IPS DF 6.9 (cell line): Measurements from ENCODE around the gene PHACTR4.
"Not testable (repeated sequence)": the region's sequence is repeated elsewhere in the genome, so short reads cannot be mapped to it uniquely, and the experiment has no call there.

Experiments
- DNase-seq: peaks from one replicate; pipeline ENCODE4 v3.0.0-alpha.2; 2013; ENCODE audit warnings: low read depth, low spot score
- H3K27ac ChIP-seq: one replicate; pipeline ENCODE4 v1.5.1; 2013; ENCODE audit warnings: low read length, control low read depth
- H3K27me3 ChIP-seq: 2 replicates; pipeline ENCODE4 v1.6.1; 2013; ENCODE audit warnings: mild to moderate bottlenecking, low read length; ENCODE audit not compliant: control insufficient read depth, insufficient read depth
- H3K36me3 ChIP-seq: 2 replicates; pipeline ENCODE4 v1.6.1; 2013; ENCODE audit warnings: low read length; ENCODE audit not compliant: control insufficient read depth, insufficient read depth
- H3K4me1 ChIP-seq: 2 replicates; pipeline ENCODE4 v1.6.1; 2013; ENCODE audit warnings: low read length; ENCODE audit not compliant: control insufficient read depth, insufficient read depth
- H3K4me3 ChIP-seq: 2 replicates; pipeline ENCODE4 v1.5.1; 2013; ENCODE audit warnings: mild to moderate bottlenecking, low read length
- H3K9me3 ChIP-seq: 2 replicates; pipeline ENCODE4 v1.6.1; 2013; ENCODE audit warnings: low read length, inconsistent platforms; ENCODE audit not compliant: control insufficient read depth, insufficient read depth
- WGBS: extraction: QIAGEN DNeasy Blood & Tissue Kit; methylation state at CpG from one replicate; pipeline ENCODE4 v1.1.7; 2013; ENCODE audit warnings: mixed read lengths, missing lambda C conversion rate; ENCODE audit not compliant: insufficient read length, insufficient coverage; 5-methylcytosine and 5-hydroxymethylcytosine counted together

Gene PHACTR4

DNA sequence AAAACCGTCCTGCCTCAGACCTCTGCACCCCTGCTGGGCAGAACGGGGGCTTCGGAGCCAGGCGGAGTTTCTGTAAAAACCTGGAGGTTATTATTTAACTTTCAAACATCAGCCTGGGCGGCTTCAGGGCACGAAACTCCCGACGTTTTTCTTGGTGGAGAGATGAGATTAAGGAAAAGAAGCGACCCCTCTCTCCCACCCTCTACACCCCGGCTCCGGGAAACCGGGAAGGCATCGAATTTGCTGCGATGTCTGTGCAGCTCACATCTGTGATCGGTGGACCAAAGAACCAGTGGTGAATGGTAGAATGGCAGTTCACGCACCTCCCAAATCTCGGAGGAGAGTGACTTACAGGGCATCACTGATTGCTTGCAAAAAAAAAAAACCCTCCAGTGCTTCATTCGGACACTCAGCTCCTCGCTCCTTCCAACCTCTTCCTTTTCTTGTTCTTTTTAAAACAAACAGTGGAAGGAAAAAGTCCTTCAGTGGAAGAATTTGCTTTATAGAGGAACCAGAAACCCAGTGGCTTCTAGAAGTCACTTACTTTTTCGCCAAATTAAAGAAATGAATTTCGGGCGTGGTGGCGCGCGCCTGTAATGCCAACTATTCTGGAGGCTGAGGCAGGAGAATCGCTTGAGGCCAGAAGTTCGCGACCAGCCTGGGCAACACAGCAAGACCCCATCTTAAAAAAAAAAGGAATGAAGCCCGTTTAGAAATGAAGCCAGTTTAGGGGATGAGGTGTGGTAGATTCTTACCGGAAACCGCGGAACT is 884 bp downstream of the PHACTR4 start:
- no peaks in the 10 kb centered on the region for H3K4me1 ChIP-seq
- no CpG with 5 or more reads among the region's 32 CpGs for WGBS
- H3K36me3 ChIP-seq: no peaks in the 10 kb centered on the region
- peak overlapping the region; percentile 81; the same call in 1 of the 2 replicates for H3K4me3 ChIP-seq
- no peaks in the 10 kb centered on the region for H3K9me3 ChIP-seq
- no peaks in the 10 kb centered on the region for H3K27me3 ChIP-seq
- DNase-seq: no peak
- H3K27ac ChIP-seq: no peak overlapping the region

DNA sequence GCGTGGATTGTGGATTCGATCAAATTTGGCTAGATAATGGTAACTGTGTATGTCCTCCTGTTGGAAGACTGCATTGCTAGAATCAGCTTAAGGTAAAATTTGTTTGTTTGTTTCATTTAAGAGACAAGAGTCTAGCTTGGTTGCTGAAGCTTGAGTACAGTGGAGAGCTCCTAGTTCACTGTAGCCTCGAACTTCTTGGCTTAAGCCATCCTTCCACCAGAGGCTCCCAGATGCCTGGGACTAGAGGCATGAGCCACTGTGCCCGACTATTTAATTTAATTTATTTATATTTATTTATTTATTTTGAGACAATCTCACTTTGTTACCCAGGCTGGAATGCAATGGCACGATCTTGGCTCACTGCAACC is 1.5 kb downstream of the PHACTR4 start:
- no peak overlapping the region for H3K27ac ChIP-seq
- no peaks in the 10 kb centered on the region for H3K27me3 ChIP-seq

DNA sequence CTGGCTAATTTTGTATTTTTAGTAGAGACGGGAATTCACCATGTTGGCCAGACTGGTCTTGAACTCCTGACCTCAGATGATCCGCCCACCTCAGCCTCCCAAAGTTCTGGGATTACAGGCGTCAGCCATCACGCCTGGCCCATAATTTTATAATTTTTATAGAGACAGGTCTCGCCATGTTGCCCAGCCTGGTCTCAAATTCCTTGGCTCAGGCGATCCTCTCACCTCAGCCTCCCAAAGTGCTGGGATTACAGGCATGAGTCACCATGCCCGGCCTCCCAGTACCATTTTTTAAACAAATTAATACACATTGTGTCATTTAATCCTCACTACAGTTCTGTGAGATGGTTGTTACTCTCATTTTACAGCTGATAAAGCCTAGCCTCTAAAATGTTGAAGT is 3.9 kb downstream of the PHACTR4 start:
- H3K36me3 ChIP-seq, H3K4me1 ChIP-seq, H3K4me3 ChIP-seq, DNase-seq, H3K27ac ChIP-seq, H3K27me3 ChIP-seq, H3K9me3 ChIP-seq: not testable (repeated sequence)
- no CpG with 5 or more reads among the region's 7 CpGs for WGBS

More for the DNA sequence above, 1.5 kb downstream of the PHACTR4 start:
- DNase-seq: no peak
- no CpG with 5 or more reads among the region's 5 CpGs for WGBS
- Histone ChIP-seq H3K4me3 (peak overlapping the region; percentile 81; the same call in 1 of the 2 replicates), H3K9me3 (no peaks in the 10 kb centered on the region), H3K36me3 (no peaks in the 10 kb centered on the region), H3K4me1 (no peaks in the 10 kb centered on the region)

DNA sequence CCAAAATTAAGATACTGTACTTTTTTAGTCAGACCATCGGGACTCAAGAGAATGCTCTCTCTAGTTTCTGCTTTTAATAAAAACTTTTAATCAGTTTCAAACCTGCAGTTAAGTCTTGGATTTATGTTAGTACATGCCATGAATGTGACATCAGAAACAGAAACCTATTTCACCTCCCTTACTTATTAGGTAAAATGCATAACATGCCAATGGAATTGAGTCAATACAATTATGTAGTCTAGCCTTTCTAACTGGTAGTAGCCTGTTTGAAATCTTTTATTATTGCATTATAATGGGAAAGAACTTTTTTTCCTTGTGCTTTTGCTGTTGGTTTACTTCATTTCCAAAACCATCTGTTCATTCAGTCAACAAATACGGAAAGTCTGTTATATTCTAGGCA is 4.8 kb downstream of the PHACTR4 start:
- H3K4me1 ChIP-seq: no peaks in the 10 kb centered on the region
- DNase-seq: no peak

DNA sequence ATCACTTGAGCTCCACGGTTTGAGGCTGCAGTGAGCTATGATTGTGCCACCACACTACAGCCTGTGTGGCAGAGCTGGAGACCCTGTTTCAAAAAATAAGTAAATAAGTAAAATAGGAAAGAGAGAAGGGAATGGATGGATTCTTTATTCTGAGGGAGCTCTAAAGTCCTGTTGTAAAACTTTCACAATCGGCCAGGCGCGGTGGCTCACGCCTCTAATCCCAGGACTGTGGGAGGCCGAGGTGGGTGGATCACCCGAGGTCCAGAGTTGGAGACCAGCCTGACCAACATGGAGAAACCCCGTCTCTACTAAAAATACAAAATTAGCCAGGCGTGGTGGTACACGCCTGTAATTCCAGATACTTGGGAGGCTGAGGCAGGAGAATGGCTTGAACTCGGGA is 6.1 kb downstream of the PHACTR4 start:
- H3K9me3 ChIP-seq, H3K4me3 ChIP-seq, H3K27ac ChIP-seq, H3K4me1 ChIP-seq, H3K36me3 ChIP-seq, H3K27me3 ChIP-seq, DNase-seq: not testable (repeated sequence)
- no CpG with 5 or more reads among the region's 11 CpGs for WGBS

More for the DNA sequence above, 4.8 kb downstream of the PHACTR4 start:
- no peaks in the 10 kb centered on the region for H3K36me3 ChIP-seq
- no peaks in the 10 kb centered on the region for H3K27me3 ChIP-seq
- no peak overlapping the region for H3K27ac ChIP-seq
- H3K9me3 ChIP-seq: no peaks in the 10 kb centered on the region
- no CpG with 5 or more reads among the region's 2 CpGs for WGBS
- no peak overlapping the region for H3K4me3 ChIP-seq

DNA sequence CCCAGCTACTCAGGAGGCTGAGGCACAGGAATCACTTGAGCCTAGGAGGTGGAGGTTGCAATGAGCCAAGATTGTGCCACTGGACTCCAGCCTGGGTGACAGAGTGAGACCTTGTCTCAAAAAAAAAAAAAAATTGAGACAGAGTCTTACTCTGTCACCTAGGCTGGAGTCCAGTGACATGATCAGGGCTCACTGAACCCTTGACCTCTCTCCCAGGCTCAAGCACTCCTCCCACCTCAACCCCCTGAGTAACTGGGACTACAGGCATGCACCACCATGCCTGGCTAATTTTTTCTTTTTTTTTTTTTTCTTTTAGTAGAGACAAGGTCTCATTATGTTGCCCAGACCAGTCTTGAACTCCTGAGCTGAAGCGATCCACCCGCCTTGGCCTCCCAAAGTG is 6.7 kb downstream of the PHACTR4 start:
- not testable (repeated sequence) for H3K27me3 ChIP-seq, H3K27ac ChIP-seq, H3K36me3 ChIP-seq, H3K9me3 ChIP-seq, H3K4me1 ChIP-seq, H3K4me3 ChIP-seq, DNase-seq
- WGBS: no CpG with 5 or more reads among the region's 2 CpGs

DNA sequence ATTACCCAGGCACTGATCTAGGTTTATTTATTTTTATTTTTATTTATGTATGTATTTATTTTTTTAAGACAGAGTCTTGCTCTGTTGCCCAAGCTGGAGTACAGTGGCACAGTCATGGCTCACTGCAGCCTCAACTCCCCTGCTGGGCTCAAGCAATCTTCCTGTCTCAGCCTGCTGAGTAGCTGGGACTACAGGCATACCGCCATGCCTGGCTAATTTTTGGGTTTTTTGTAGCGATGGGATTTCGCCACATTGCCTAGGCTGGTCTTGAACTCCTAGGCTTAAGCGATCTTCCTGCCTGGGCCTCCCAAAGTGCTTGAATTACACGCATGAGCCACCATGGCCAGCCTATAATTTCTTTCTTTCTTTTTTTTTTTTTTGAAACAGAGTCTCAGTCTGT is 9.4 kb downstream of the PHACTR4 start:
- no CpG with 5 or more reads among the region's 5 CpGs for WGBS

DNA sequence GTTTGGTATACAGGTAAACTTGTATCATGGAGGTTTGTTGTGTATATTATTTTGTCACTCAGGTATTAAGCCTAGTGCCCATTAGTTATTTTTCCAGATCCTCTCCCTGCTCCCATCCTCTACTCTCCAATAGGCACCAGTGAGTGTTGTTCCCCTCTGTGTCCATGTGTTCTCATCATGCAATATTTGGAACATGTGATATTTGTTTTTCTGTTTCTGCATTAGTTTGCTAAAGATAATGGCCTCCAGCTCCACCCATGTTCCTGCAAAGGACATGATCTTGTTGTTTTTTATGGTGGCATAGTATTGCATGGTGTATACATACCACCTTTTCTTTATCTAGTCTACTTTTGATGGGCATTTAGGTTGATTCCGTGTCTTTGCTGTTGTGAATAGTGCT is 10.9 kb downstream of the PHACTR4 start:
- Histone ChIP-seq H3K27ac (no peak overlapping the region), H3K36me3 (no peaks in the 10 kb centered on the region), H3K9me3 (no peaks in the 10 kb centered on the region), H3K27me3 (no peaks in the 10 kb centered on the region), H3K4me3 (no peak overlapping the region), H3K4me1 (no peaks in the 10 kb centered on the region)
- WGBS: no CpG with 5 or more reads among the region's 1 CpG
- DNase-seq: no peak

More for the DNA sequence above, 9.4 kb downstream of the PHACTR4 start:
- Histone ChIP-seq H3K36me3 (no peaks in the 10 kb centered on the region), H3K4me3 (no peak overlapping the region), H3K27ac (no peak overlapping the region), H3K9me3 (no peaks in the 10 kb centered on the region), H3K27me3 (no peaks in the 10 kb centered on the region), H3K4me1 (no peaks in the 10 kb centered on the region)
- no peak for DNase-seq

DNA sequence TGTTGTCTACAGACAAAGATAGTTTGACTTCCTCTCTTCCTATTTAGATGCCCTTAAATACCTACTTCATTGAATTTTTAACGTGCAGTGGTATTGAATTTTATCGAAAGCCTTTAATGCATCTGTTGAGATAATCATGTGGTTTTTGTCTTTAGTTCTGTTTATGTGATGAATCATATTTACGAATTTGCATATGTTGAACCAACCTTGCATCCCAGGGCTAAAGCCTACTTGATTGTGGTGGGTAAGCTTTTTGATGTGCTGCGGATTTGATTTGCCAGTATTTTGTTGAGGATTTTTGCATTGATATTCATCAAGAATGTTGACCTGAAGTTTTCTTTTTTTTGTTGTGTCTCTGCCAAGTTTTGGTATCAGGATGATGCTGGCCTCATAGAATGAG is 14.2 kb downstream of the PHACTR4 start:
- not testable (repeated sequence) for H3K4me3 ChIP-seq, DNase-seq, H3K4me1 ChIP-seq, H3K36me3 ChIP-seq, H3K27ac ChIP-seq, H3K27me3 ChIP-seq, H3K9me3 ChIP-seq
- WGBS: no CpG with 5 or more reads among the region's 4 CpGs

DNA sequence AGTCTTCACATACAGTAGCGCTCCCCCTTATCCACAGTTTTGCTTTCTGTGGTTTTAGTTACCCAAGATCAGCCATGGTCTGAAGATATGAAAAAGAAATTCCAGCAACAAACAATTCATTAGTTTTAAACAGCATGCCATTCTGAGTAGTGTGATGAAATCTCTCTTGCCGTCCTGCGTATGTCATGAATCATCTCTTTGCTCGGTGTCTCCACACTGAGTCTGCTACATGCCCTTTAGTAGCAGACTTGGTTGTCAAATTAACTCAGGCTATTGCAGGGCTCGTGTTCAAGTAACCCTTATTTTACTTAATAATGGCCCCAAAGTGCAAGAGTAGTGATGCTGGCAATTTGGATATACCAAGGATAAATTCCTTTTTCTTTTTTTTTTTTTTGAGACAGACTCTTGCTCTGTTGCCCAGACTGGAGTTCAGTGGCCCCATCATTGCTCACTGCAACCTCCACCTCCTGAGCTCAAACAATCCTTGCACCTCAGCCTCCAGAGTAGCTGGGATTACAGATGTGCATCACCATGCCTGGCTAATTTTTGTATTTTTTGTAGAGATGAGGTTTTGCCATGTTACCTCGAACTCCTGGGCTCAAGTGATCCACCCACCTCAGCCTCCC is 22.6 kb downstream of the PHACTR4 start:
- no peak overlapping the region for H3K4me3 ChIP-seq
- WGBS: no CpG with 5 or more reads among the region's 6 CpGs

DNA sequence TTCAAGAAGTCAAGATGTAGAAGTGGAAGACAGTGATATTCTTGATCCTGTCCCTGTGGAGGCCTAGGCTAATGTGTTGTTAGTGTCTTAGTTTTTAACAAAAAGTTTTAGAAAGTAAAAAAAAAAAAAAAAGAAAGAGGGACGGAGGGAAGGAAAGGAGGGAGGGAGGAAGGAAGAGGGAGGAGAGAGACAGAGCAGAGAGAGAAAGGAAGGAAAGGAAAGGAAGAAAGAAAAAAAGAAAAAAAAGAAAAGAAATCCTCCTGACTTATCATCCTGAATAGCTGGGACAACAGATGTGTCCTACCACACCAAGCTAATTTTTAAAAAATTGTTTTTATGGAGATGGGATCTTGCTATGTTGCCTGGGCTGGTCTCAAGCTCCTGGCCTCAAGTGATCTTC is 24.6 kb downstream of the PHACTR4 start:
- H3K27ac ChIP-seq: no peak overlapping the region
- H3K4me3 ChIP-seq: no peak overlapping the region
- H3K9me3 ChIP-seq: no peaks in the 10 kb centered on the region
- DNase-seq: no peak
- no peaks in the 10 kb centered on the region for H3K27me3 ChIP-seq
- H3K36me3 ChIP-seq: no peaks in the 10 kb centered on the region
- H3K4me1 ChIP-seq: no peaks in the 10 kb centered on the region
- 83% methylated on average over 1 of the region's 1 CpG for WGBS

More for the DNA sequence above, 22.6 kb downstream of the PHACTR4 start:
- H3K9me3 ChIP-seq: no peaks in the 10 kb centered on the region
- H3K27ac ChIP-seq: no peak overlapping the region
- H3K27me3 ChIP-seq: no peaks in the 10 kb centered on the region
- no peak for DNase-seq
- H3K36me3 ChIP-seq: no peaks in the 10 kb centered on the region
- H3K4me1 ChIP-seq: no peaks in the 10 kb centered on the region
